Glomerular visceral epithelial cell (primary cell): ENCODE data around the gene ARHGAP27.

Source experiments
- DNase-seq: peaks from one replicate; pipeline ENCODE4 v3.0.0-alpha.2; 2016; ENCODE audit errors: extremely low spot score

The ARHGAP27 gene

DNA sequence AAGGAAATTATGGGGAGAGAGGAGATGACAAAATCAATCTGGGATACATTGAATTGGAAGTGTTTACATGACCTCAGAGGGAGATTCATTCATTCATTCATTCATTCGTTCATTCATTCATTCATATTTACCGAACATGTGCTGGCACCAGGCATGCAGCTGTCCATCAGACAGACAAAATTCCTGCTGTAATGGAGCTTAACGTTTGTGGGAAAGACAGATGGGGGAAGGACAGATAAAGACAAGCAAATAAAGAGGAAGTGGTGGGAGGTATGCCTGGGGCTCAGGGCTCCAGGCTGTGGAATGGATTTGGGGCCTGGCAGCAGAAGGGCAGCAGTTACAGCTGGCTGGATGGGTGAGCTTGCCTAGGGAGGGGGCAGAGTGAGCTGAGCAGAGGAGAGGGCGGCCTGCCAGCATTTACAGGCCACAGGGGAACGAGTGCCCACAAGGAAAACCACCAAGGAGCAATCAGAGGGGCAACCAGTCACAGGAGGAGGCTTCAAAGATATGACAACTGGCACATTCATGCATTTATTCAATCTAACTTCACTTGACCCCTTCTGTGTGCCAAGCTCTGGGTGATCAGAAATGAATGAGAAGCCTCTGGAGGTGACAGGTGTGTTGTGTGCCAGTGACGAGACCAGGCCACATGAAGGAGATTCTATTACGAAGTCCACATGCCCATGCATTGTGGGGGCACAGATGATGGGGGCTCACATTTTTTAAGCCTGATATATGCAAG lies 48.5 kb downstream of the ARHGAP27 start:
- peak; percentile 94 for DNase-seq

DNA sequence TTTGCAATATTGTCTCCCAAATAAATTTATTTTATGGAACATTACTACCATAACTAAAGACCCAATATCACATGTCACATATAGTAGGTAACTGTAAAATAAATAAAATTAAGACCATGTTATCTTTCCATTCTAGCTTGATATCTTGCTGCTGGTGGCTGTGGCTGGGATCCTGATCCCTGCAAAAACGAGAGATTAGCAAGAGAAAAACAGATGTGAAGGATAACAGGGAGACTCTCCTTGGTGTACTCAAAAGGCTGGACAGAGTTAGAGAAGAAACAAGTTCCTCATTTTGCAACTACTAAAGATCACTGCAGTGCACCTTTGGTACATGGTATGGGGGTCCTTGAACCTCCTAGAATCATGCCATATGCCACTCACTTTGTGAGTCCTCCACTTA lies 49.7 kb downstream of the ARHGAP27 start:
- no peak for DNase-seq

DNA sequence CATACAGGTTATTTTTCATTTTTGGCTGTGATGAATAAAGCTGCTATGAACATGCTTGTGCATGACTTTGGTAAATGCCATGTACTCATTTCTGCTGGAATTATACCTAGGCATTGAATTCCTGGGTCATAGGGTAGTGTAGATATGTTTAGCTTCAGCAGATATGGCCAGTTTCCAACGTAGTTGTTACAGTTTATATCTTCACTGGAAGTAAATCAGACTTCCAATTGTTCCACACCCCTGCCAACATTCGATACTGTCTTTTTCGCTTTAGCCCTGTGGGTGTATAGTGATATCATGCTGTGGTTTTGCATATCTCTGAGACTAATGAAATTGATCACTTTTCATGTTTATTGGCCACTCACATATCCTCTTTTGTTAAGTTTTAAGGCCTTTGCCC lies 50.4 kb downstream of the ARHGAP27 start:
- DNase-seq, result no peak

DNA sequence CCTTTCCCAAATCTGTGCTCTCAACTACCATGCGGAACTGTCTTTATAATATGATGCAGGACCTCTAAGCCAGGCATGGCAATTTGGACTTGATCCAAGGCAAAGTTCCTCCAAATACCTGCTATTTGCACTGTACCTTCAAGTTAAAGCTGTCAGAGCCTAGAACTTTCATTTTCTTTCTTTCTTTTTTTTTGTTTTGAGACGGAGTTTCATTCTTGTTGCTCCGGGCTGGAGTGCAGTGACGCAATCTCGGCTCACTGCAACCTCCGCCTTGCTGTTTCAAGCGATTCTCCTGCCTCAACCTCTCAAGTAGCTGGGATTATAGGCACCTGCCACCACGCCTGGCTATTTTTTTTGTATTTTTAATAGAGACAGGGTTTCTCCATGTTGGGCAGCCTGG lies 51.7 kb downstream of the ARHGAP27 start:
- no peak for DNase-seq

DNA sequence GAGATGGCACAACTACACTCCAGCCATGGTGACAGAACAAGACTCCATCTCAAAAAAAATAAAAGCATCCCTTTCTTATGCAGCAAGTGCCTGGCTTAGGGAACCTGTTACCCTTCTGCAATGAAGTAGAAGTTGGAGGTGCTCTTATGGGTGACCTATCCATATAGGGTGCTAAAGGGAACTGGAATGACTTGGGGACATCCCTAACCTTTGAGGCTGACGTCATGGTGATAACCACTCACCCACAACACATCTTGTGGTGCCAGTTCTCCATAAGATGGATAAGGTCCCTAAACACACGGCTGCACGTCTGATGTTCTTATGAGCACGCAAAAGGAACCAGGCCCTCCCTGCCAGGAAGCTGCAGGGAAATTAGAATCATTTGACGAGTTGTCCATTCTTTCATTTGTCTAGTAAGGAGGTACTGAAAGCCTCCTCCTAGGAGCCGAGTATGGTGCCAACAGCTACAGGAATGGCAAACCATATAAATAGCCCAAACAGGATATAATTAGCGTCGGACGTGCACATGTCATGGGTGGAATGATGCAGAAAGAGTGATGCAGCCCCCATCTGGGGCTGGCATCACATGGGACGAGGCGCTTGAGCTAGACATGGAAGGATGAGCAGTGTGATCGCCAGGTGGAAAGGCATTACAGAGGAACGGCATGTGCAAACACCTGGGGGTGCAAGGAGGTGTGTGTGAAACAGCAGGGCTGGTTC lies 52.5 kb downstream of the ARHGAP27 start:
- DNase-seq, result no peak

DNA sequence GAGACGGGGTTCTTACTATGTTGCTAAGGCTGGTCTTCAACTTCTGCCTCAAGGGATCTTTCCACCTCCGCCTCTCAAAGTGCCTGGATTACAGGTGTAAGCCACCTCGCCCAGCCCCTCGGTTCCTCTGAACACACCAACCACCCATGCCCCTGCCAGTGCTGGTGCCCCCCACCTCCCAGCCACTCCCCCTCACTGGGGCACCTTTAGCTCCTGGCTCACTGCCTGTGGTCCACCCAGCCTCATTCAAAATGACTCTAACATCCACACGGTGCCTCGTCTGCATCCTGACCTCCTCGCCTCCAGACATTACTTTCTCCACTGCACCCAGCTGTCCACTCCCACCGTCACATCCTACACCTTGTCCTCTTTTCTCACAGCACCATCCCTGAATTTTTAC lies 55.3 kb downstream of the ARHGAP27 start:
- DNase-seq, result no peak

DNA sequence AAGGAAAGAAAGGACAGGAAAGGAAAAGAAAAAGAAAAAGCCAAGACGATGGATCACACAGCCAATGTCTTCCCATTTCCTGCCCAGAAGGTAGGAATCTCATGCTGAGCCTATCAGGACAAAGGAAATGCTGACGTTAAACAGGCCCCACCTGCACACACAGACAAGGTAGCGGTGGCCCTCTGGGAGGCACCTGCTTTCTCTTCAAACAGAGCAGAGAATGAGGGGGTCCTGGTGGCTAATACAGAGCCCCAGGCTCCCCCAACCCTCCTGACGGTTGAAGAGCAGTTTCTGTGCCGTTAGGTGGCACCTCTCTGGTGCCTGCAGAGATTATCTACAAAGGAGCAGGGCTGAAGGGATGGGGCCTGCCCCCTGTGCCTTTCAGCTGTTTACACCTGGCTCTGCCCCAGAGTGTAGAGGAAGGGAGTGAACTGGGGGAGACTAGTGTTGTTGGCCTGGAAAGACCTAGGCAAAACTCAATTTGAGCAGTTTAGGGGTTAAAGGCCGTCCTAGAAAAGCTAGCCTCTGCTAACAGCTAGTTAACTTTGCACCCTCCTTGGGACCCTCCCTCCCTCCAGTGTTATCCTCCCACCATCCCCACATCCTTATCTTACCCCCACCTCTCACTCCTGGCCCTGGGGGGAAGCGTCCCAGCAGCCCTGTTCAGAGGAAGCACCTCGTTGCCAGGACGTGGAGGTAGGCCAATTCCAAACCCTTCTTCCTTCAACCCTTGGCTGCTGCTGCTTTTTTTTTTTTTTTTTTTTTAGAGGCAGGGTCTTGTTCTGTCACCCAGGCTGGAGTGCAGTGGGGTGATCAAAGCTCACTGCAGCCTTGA lies 56.3 kb downstream of the ARHGAP27 start:
- DNase-seq, result no peak

DNA sequence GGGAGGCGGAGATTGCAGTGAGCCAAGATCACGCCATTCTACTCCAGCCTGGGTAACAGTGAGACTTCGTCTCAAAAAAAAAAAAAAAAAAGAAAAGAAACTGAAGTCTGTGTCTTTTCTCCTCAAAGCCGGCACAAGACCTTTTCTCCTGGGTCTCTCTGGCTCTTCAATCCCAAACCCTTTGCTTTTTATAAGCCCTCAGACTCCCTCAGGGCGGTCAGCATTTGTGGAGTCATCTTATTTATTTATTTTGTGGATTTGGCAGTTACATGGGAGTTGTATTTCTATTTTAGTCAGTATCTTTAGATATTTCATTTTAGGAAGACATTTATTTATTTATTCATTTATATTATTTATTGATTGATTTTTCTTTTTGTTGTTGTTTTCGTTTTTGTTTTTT lies 58.2 kb downstream of the ARHGAP27 start:
- no peak for DNase-seq

DNA sequence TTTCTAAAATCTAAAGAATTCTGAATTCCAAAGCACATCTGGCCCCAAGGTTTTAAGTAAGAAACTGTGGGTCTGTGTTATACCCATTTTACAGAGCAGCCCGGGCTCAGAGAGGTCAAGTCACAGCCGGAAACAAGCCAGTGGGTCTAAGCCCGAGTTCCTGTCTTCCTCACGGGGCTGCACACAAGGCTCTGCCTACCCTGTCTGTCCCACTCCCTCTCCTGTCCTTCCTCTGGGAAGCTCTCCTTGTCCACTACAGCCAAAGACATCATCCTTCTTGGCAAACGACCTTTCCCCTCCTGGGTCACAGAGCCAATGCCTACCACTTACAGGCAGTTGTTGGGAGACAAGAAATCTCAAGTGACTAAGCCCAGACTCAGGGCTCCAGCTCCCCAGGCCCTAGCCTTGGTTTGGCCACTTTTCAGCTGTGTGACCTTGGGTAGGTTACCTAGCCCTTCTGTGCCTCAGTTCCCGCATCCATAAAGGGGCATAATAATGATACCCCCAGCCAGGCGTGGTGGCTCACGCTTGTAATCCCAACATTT lies 60.3 kb downstream of the ARHGAP27 start:
- peak; percentile 14 for DNase-seq

DNA sequence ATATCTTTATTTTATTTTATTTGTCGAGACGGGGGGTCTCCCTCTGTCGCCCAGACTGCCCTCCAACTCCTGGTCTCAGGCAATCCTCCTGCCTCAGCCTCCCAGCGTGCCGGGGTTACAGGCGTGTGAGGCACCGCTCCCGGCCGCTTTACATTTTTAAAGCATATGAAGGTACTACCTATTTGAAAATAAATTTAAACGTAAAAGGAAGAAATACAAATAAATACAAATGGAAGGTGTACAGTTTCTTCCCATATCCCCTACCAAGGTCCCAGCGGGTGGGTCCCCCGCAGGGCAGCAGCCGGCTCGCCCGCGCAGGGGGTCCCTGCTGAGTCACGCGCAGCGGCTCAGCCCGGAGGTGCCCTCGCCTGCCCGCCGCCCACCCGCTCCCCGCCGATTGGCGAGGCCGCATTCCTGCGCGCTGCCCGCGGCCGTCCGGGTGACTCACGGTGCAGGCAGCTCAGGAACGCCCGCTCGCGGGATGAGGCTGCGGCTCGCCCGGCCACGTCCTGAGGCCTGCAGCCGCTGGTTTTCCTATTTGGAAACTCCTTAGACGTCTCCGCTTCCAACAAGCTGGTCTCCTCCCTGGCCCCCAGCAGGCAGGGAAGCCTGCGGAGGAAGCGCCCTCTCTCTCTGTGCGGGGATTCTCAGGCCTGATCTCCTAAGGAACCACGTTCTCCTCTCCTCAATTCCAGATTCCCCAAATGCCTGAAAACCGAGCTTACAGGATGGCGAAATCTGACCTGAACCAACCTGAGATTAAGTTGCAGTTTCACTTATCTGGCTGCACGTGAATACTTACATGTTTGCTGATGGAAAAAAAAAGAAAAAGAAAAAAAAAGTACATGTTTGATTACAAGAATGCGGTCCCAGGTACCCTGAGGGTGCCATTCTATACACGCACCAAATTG lies 61.0 kb downstream of the ARHGAP27 start:
- peak; percentile 99 for DNase-seq

DNA sequence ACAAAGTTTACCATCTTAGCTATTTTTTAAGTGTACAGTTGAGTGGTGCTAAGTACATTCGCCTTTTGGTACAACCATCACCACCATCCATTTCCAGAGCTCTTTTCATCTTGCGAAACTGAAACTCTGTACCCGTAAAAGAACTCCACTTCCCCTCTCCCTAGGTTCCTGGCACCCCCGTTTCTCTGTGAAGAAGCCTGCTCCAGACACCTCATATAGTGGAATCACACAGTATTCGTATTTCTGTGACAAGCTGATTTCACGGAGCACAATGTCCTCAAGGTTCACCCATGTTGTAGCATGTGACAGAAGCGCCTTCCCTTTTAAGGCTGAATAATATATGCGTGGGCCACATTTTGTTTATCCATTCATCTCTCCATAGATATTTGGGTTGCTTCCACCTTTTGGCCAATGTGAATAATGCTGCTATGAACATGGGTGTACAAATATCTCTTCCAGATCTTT lies 61.7 kb downstream of the ARHGAP27 start:
- DNase-seq, result no peak

DNA sequence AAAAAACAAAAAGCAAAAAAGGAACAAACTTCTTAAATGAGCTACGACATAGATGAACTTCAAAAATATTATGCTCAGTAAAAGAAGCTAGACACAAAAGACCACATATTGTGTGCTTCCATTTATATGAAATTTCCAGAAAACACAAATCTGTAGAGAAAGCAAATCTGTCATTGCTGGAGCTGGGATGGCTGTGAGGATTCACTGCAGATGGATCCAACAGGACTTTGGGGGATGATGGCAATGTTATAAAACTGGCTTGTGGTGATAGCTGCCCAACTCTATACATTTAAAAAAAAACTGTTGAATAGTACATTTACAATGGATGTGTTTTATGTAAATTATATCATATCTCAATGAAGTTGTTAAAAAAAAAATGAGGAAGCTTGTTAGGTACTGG lies 63.2 kb downstream of the ARHGAP27 start:
- DNase-seq, result no peak

DNA sequence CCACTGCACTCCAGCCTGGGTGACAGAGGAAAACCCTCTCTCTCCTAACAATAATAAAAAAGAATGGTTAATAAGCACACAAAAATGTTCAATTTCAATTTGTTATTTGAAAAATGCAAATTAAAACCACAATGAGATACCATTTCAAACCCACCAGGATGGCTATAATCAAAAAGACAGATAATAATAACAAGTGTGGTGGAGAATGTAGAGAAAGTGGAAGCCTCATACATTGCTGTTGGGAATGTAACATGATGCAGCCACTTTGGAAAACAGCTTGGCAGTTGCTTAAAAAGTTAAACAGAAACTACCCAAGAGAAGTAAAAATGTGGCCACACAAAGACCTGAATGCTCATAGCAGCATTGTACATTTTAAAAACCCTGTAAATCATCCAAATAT lies 64.0 kb downstream of the ARHGAP27 start:
- peak; percentile 20 for DNase-seq

DNA sequence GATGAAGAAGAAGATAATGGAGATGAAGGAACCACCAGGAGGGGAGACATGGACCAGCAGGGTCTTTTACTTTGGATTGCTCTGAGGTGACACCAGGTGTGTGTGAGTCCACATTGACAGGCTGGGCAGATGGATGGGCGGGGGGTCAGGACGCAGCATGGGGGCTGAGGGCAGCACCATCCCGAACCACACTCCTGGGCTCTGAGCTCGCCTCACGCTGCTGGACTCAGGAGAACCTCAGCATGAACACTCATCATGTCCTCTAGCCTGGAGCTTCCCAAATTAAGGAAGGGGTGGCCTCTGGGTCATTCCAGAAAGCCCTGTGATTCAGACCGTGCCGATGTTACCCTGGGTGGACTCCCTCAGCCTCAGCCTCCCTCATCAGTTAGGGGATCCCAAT lies 65.5 kb downstream of the ARHGAP27 start:
- DNase-seq, result no peak

DNA sequence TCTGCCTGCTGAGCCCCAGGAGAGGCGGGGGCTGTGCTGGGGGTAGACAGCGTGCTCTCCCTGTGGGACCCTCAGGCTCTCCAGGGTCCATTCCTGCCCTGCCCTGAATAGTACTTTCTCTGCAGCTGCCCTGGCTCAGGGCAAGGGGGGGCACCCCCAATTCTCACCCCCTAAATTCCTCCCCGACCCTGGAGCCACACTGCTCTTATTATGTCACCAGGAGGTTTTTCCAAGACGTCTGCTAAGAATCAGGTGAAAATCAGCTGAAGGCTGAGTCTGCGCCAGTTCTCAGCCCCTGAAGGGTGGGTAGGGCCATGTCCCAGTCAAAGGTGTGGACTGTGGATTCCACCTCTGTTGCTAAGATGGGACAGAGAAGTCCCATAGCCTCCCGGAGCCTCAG lies 66.0 kb downstream of the ARHGAP27 start:
- DNase-seq, result no peak

DNA sequence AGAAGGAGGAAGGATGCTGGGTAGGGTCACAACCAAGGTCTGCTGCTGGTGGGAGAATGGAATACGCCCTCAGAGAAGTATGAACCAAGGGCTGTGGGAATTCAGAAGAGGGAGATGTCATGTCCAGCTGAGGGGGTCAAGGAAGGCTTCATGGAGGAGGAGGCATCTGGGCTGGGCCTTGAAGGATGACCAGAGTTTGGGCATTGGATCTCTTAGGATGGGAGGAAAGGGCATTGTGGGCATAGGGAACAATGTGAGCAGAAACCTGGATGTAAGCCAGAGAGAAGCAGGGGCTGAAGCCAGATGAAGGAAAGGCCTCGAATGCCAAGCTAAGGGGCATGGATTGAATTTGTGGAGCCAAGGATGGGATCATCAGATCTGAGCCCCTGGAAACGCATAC lies 66.6 kb downstream of the ARHGAP27 start:
- DNase-seq, result no peak

DNA sequence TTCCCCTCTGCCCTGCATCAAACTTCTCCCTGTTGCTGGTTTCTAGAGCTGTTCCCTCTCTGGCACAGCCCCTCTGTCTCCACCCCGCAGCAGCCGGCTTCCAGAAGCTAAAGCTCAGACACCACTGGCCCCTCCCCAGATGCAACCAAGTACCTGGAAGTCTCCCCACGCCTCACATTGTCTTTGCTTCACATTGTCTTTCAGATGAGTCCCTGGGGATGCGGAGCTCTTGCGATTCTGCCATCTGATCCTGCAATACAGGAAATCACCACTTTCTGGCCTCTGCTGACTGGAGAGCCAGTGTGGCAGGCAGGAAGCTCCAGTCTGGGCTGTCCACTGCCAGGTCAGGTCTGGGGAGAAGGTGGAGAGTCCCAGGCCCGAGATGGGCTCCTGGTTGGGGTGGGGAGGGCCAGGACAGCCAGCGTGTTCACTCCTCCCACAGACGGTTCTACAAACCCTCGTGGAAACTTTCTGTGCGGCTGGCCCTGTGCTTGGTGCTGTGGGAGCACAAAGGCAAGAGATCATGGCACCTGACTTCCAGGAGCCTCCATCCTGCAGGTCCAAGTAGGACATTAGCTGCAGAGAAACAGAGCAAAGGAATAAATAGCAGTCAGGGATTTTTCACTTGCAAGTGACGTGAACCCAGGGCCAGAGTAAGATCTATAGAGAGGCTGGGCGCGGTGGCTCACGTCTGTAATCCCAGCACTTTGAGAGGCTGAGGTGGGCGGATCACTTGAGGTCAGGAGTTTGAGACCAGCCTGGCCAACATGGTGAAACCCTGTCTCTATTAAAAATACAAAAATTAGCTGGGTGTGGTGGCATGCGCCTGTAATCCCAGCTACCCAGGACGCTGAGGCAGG lies 67.9 kb downstream of the ARHGAP27 start:
- DNase-seq, result no peak

DNA sequence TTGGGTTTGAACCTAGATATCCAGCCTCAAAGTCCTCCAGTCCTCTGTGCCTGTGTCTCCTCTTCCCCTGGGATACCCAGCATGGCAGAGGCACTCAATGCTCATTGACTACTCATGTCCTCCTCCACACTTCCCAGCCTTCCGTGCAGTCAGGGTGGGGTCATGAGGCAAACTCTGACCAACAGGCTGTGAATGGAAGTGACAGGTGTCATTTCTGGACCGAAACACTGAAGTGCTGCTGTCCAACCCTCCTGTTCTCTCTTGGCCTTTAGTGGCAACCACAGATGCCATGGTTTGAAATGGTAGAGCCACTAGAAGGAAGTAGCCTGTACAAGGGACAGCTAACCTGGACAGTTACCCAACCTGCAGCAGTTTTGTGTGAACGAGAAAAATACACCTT lies 69.2 kb downstream of the ARHGAP27 start:
- DNase-seq, result no peak

DNA sequence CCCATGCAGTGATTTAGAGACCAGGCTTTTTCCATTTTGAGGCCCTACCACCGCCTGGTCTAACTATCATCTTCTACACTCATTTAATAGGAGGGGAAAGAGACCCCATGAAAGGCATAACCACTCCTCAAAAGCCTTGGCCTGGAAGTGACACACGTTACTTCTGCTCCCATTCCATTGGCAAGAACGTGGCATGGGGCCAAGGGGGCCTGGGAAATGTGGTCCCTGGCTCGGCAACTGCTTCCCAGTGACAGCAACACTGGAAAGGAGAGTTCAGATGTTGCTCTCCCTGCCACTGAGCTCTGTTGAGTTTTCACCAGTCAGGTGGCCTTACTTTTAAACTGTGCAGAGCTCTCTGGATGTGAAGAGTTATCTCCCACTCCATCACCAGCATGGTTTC lies 70.7 kb downstream of the ARHGAP27 start:
- DNase-seq, result no peak

DNA sequence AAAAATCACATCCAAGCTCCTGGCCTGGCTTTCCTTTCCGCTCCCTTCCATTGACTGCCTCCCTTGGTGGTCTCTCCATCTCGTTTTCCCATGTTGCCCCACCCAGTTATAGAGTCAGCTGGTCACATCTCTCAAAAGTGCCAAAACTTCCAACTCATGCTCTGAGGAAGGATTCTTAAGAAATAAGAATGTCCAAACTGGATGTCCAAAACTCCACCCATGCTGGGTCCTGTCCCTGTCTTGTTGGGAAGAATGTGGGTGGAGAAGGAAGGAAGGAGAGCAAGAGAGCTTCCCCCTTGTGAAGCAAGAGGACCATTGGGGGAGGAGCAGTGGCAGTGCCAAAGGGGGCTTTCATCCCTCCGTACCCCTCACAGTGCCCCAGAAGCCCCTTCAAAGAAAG lies 71.2 kb downstream of the ARHGAP27 start:
- no peak for DNase-seq
